ENCODE data around the gene RPS28. TPM values are rescaled to one million over a fixed set of nuclear protein-coding genes. Genes with fewer than 3 reads are reported as not detected.
A peak's percentile ranks its signal among the peaks of the same experiment; 100 is the strongest.
"Not testable (repeated sequence)": the region's sequence is repeated elsewhere in the genome, so short reads cannot be mapped to it uniquely, and the experiment has no call there.

Gene RPS28
- polyA plus RNA-seq, 1 donor = 729 TPM

GRCh38 chr19:8320564-8321066 lies 681 bp upstream of the RPS28 start:
- no peak for DNase-seq

- no peak for DNase-seq
Observed at GRCh38 chr19:8321986-8322637, 816 bp downstream of the RPS28 start.

DNA sequence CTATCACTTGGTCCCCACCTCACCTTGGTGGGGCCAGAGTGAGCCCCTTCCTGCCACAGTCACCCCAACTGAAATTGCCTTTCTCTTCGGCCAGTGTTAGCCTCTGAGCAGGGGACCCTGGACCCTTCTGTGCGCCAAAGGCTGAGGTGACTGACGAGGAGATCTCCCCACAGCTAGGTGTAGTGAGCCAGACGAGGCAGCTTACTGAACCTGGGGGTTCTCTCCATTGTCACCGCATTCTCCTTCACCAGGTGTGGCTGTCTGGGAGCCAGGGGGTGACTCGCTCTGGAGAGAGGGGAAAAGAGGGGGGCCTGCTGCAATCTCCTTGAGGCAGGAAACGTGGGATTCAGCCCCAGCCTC lies 1.3 kb downstream of the RPS28 start:
- no peak for DNase-seq

GRCh38 chr19:8323781-8324185 lies 2.5 kb downstream of the RPS28 start:
- DNase-seq = no peak

DNA sequence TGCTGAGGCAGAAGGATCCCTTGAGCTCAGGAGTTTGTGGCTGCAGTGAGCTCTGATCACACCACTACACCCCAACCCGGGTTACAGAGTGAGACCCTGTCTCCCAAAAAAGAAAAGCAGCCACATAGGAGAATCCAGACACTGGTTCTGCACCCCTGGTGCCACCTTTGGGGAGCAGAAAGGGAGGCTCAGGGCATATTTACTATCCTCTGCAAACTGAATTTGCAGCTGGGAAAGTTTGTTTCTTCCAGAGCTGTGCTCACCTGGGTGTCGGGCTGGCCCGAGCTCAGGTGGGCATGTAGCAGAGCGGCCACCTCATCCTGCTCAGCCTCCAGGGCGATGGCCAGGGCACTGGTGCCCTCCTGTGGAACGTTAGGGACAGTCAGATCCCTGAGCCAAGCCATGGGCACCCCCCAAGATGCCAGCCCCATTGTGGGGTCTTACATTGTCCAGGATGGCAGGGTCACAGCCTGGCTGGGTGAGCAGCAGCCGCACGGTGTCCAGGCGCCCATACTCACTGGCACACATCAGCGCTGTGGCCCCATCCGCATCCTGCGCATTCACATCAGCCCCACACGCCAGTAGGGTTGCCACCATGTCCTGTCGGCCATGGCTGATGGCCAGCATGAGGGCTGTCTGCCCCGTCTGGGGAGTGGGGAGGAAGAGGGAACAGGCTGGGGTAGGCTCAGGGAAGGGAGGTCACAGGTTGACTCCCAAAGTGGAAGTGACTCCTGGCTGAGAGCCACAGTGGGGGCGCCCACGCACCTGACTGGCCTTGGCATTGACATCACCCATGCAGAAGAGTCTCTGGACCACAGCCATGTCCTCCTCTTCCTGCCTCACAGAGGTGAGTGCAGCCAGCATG lies 3.1 kb downstream of the RPS28 start:
- DNase-seq = no peak

- DNase-seq = no peak
Observed at GRCh38 chr19:8325454-8325853, 4.2 kb downstream of the RPS28 start.

DNA sequence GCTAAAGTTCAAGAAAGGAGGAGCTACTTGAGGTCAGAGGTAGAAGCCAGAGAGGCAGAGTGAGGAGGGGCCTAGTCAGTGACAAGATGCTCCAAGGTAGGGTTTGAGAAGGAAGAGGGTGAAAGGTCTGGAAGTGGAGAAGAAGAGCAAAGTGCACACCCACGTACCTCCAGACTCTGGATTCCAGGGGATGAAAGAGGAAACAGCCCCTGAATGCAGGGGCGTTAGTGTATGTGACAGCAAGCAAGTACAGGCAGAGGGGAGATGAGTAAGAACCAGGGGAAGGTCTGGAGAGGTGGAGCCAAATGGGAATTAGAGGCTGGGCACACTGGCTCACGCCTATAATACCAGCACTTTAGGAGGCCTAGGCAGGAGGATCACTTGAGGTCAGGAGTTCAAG lies 8.7 kb downstream of the RPS28 start:
- no peak for DNase-seq

- DNase-seq = no peak
Observed at GRCh38 chr19:8331263-8331845, 10.1 kb downstream of the RPS28 start.

DNA sequence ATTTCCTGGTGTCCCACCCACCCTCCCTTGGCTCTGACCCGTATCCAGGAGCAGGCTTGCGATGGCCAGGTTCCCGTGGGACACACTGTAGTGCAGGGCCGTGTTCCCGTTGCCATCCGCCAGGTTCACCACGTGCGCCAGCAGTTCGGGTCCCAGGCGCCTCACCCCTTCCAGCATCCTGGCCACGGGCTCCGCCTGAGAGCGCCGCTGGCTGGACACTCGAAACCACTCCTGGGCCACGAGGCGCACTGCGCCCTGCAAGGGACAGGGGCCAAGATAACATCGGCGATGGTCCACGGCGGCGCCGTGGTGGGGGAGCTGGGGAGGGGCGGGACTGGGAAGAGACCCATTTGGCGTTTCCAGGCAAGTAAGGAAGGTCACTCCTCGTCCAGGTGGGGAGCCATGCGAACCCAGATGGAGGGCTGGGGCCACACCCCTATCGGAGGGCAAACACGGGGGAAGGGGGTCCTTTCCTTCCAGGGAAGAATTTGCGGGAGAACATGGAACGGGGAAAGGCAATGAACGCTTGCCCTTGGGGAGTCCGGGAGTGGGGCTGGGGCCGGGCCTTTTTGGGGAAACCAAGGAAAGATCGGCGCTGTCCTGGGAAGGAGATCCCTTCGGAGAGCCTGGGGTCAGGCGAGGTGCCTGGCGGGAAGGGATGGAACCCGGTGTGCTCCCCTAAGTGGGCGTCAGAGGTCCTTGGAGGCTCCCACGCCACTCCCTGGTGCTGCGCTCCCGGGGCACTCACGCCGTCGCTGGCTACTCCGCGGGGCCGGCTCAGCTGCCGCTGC lies 11.9 kb downstream of the RPS28 start:
- no peak for DNase-seq

- no peak for DNase-seq
Observed at GRCh38 chr19:8333767-8334457, 12.6 kb downstream of the RPS28 start.

- peak; percentile 80 for DNase-seq
Observed at GRCh38 chr19:8334458-8335342, 13.4 kb downstream of the RPS28 start.

DNA sequence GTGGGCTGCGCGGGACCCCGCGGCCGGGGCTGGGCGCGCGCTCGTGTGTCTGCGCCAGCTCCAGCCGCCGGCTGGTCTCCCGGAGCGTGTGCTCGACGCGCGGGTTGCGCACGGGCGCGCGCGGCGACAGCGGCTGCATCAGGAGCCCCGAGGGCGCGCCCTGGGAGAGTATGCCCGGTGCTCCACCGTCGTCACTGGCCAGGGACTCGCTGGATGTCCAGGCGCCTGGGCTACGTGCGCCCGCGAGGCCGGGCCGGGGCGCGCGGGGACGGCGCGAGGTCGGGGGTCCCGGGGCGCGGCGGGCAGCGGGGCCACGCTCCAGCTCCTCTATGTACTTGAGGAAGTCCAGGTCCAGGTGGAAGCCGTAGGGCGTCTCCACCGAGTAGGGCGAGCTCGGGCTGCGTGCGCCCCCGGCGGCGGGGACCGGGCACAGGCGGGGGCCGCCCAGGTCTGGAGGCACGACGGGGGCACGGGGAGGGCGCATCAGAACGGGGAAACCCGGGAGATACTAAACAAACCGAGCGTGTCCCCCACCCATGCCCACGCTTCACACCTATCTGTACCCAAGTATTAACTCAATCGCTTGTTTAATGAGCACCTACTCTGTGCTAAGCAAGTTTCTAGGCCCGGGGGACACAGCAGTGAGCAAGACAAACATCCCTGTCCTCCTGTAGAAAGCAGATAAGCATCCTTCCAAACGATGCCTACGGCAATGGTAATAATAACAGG lies 14.2 kb downstream of the RPS28 start:
- no peak for DNase-seq

- no peak for DNase-seq
Observed at GRCh38 chr19:8336072-8336569, 14.8 kb downstream of the RPS28 start.

GRCh38 chr19:8336660-8337059 lies 15.4 kb downstream of the RPS28 start:
- DNase-seq = no peak

DNA sequence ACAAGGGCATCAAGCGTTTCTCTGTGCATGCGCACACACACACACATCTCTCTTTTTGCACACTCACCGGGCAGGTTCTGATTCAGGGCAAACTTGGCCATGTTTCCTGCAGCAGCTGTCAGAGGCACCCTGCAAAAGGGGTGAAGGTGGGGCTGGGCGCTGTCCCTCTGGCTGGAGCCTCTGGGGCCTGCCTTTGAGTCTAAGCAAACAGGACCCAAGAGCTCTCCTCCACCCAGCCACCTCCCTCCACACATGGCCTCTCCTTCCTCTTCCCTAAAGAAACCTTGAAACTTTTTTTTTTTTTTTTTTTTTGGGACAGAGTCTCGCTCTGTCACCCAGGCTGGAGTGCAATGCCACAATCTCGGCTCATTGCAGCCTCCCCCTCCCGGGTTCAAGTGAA lies 16.4 kb downstream of the RPS28 start:
- no peak for DNase-seq

DNA sequence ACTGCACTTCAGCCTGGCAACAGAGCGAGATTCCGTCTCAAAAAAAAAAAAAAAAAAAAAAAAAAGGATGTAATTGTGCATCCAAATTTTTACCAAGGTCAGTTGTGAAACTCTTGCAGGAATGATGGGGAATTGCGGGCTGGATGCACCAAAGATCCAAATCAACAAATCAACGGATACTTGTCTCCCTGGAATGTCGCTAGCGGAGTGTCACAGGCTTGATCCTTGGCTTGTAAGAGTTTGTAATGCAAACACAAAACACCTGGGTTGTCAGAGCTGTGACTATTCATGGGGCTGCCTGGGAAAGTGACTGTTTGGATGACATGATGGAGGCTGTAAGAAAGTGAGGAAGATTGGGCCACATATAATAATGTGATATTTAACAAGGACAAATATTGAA lies 17.5 kb downstream of the RPS28 start:
- no peak for DNase-seq

GRCh38 chr19:8340341-8341096 lies 19.2 kb downstream of the RPS28 start:
- DNase-seq = no peak

GRCh38 chr19:8341504-8341903 lies 20.2 kb downstream of the RPS28 start:
- DNase-seq = not testable (repeated sequence)

- no peak for DNase-seq
Observed at GRCh38 chr19:8342316-8342683, 21.0 kb downstream of the RPS28 start.
